Measurements from ENCODE around the gene CFAP57.

The CFAP57 gene

GRCh38 chr1:43265431-43265830 is 93.3 kb downstream of the CFAP57 start:
- no peak for TF ChIP-seq CTCF (IDR thresholded peaks at IDR 0.05; ENCODE audit: low read depth, low read length, missing control alignments)
- Histone ChIP-seq H3K4me3 (ENCODE audit: low read depth, low read length) (no peak overlapping the region), H3K27ac (no peak overlapping the region), H3K36me3 (replicated peaks) (no peaks in the 10 kb centered on the region), H3K27me3 (replicated peaks) (no peaks in the 10 kb centered on the region)
- in situ Hi-C loops (cut with HindIII; ENCODE audit: low pct_ligation_motif_present, low sequenced_read_pairs): no loop called here
- DNase-seq: no peak

GRCh38 chr1:43266881-43267280 is 94.8 kb downstream of the CFAP57 start:
- Histone ChIP-seq H3K27me3 (replicated peaks) (no peaks in the 10 kb centered on the region), H3K27ac (no peak overlapping the region), H3K36me3 (replicated peaks) (no peaks in the 10 kb centered on the region), H3K4me3 (ENCODE audit: low read depth, low read length) (no peak overlapping the region)
- in situ Hi-C loops (cut with HindIII; ENCODE audit: low pct_ligation_motif_present, low sequenced_read_pairs): no loop called here
- TF ChIP-seq CTCF (IDR thresholded peaks at IDR 0.05; ENCODE audit: low read depth, low read length, missing control alignments): no peak
- no peak for DNase-seq

- H3K27ac ChIP-seq: no peak overlapping the region
- in situ Hi-C loops (cut with HindIII; ENCODE audit: low pct_ligation_motif_present, low sequenced_read_pairs): no loop called here
- no peaks in the 10 kb centered on the region for H3K36me3 ChIP-seq (replicated peaks)
- H3K27me3 ChIP-seq (replicated peaks): no peaks in the 10 kb centered on the region
- no peak overlapping the region for H3K4me3 ChIP-seq (ENCODE audit: low read depth, low read length)
- no peak for TF ChIP-seq CTCF (IDR thresholded peaks at IDR 0.05; ENCODE audit: low read depth, low read length, missing control alignments)
- DNase-seq: peak; percentile 40
Observed at GRCh38 chr1:43267291-43267805, 95.2 kb downstream of the CFAP57 start.

- Histone ChIP-seq H3K4me3 (ENCODE audit: low read depth, low read length) (no peak overlapping the region), H3K27me3 (replicated peaks) (no peaks in the 10 kb centered on the region), H3K27ac (no peak overlapping the region), H3K36me3 (replicated peaks) (no peaks in the 10 kb centered on the region)
- no peak for DNase-seq
- no peak for TF ChIP-seq CTCF (IDR thresholded peaks at IDR 0.05; ENCODE audit: low read depth, low read length, missing control alignments)
- in situ Hi-C loops (cut with HindIII; ENCODE audit: low pct_ligation_motif_present, low sequenced_read_pairs): no loop called here
Observed at GRCh38 chr1:43267818-43268425, 95.8 kb downstream of the CFAP57 start.

GRCh38 chr1:43269627-43270375 is 97.7 kb downstream of the CFAP57 start, which contains the start of gene TMEM125:
Gene TMEM125, plus strand, starts transcription at chr1:43269983. Its CDS starts 2,740 bp downstream, at chr1:43272723.
- TF ChIP-seq CTCF (IDR thresholded peaks at IDR 0.05; ENCODE audit: low read depth, low read length, missing control alignments): no peak
- in situ Hi-C loops (cut with HindIII; ENCODE audit: low pct_ligation_motif_present, low sequenced_read_pairs): no loop called here
- no peaks in the 10 kb centered on the region for H3K36me3 ChIP-seq (replicated peaks)
- no peak for DNase-seq
- H3K27me3 ChIP-seq (replicated peaks): no peaks in the 10 kb centered on the region
- no peak within 1 kb of the TSS for H3K27ac ChIP-seq
- H3K4me3 ChIP-seq (ENCODE audit: low read depth, low read length): peak within 1 kb of the TSS; percentile 9
